GM23338 (cell line): ENCODE measurements around the gene NECTIN1.

ENCODE experiments used
- CREB1 ChIP-seq: fragments of 250-450 bp; sonication (Bioruptor Pico); IDR thresholded peaks from 2 replicates; pipeline ENCODE4 v1.5.0; 2020; ENCODE audit warnings: low read depth, mild to moderate bottlenecking, moderate library complexity
- CTCF ChIP-seq, 2 experiments: fragments of 200-600 bp in 1 of 2; sonication (generic) in 1 of 2; conservative IDR thresholded peaks; 2 replicates each; pipeline versions ENCODE4 v1.5.1 to v1.6.1; 2016 to 2017; ENCODE audit warnings: antibody characterized with exemption in 2 of 2, low read depth in 2 of 2, mild to moderate bottlenecking in 2 of 2, moderate library complexity in 1 of 2
- EZH2 ChIP-seq: fragments of 200-600 bp; sonication (generic); IDR thresholded peaks from one replicate; pipeline ENCODE4 v1.8.0; 2017; ENCODE audit warnings: antibody characterized with exemption, mild to moderate bottlenecking, low read depth; ENCODE audit not compliant: unreplicated experiment
- EZH2phosphoT487 ChIP-seq: fragments of 200-600 bp; sonication (generic); IDR thresholded peaks from one replicate; pipeline ENCODE4 v1.8.1; 2018; ENCODE audit warnings: antibody characterized with exemption; ENCODE audit not compliant: unreplicated experiment
- JUNB ChIP-seq: IDR thresholded peaks from one replicate; pipeline ENCODE4 v1.6.1; 2016; ENCODE audit warnings: antibody characterized with exemption; ENCODE audit not compliant: unreplicated experiment
- POLR2AphosphoS5 ChIP-seq: IDR thresholded peaks from 2 replicates; pipeline ENCODE4 v1.6.1; 2016; ENCODE audit warnings: antibody characterized with exemption, low read depth
- REST ChIP-seq: IDR thresholded peaks from one replicate; pipeline ENCODE4 v1.6.1; 2018; ENCODE audit warnings: antibody characterized with exemption; ENCODE audit not compliant: unreplicated experiment
- STAT1 ChIP-seq: IDR thresholded peaks from one replicate; pipeline ENCODE4 v1.6.1; 2016; ENCODE audit warnings: antibody characterized with exemption; ENCODE audit not compliant: unreplicated experiment

- no peak for TF ChIP-seq EZH2
- no peak for TF ChIP-seq CTCF (conservative IDR thresholded peaks at IDR 0.05; ENCODE audit: low read depth in 2 of 2)
- TF ChIP-seq EZH2phosphoT487 = no peak
- TF ChIP-seq JUNB = no peak
- no peak for TF ChIP-seq REST
- no peak for TF ChIP-seq STAT1
- no peak for TF ChIP-seq CREB1
- no peak for TF ChIP-seq POLR2AphosphoS5
Observed at GRCh38 chr11:119765628-119766027, 36.6 kb upstream of the NECTIN1 start.
